Activated CD4-positive, alpha-beta memory T cell treated with anti-CD3 and anti-CD28 coated beads, Interleukin-2, amount 10 ng/mL, durations not matched to agents 7 days and 5 days (primary cell): ENCODE data around the gene CPAMD8. TPM values are rescaled to one million over a fixed set of nuclear protein-coding genes. Genes with fewer than 3 reads are reported as not detected.

ENCODE experiments used
- CTCF ChIA-PET: fragments of 350-600 bp; sonication (Branson Sonifier 250); formaldehyde crosslinking; loops from one replicate; lab custom pipeline; 2021; ENCODE audit warnings: antibody characterized with exemption, inconsistent platforms; lab: Charles Lee
- POLR2A ChIA-PET: fragments of 350-600 bp; sonication (Branson Sonifier 250); formaldehyde crosslinking; loops from one replicate; lab custom pipeline; 2021; ENCODE audit warnings: antibody characterized with exemption; lab: Charles Lee
- DNase-seq: peaks from one replicate; pipeline ENCODE4 v3.0.0-alpha.2; 2020
- H3K27ac Mint-ChIP-seq: one replicate; pipeline ENCODE4 v1.8.0; 2021; ENCODE audit warnings: mild to moderate bottlenecking, mixed read lengths
- H3K27me3 Mint-ChIP-seq: one replicate; pipeline ENCODE4 v1.8.0; 2021; ENCODE audit warnings: mixed read lengths
- H3K36me3 Mint-ChIP-seq: one replicate; pipeline ENCODE4 v1.8.0; 2021; ENCODE audit warnings: low read depth, mixed read lengths
- H3K4me1 Mint-ChIP-seq: one replicate; pipeline ENCODE4 v1.8.0; 2021; ENCODE audit warnings: mixed read lengths
- H3K4me3 Mint-ChIP-seq: one replicate; pipeline ENCODE4 v1.8.0; 2021; ENCODE audit warnings: mild to moderate bottlenecking, mixed read lengths
- H3K9me3 Mint-ChIP-seq: one replicate; pipeline ENCODE4 v1.8.0; 2021; ENCODE audit warnings: mixed read lengths
- total RNA-seq, 2 experiments: library from RNA; stranded (reverse); gene quantifications; one replicate each; pipeline ENCODE4 v1.2.3, GENCODE V29; 2021

CPAMD8 gene
- total RNA-seq, 2 experiments from 2014 or later: 1.2 to 1.4 TPM

DNA sequence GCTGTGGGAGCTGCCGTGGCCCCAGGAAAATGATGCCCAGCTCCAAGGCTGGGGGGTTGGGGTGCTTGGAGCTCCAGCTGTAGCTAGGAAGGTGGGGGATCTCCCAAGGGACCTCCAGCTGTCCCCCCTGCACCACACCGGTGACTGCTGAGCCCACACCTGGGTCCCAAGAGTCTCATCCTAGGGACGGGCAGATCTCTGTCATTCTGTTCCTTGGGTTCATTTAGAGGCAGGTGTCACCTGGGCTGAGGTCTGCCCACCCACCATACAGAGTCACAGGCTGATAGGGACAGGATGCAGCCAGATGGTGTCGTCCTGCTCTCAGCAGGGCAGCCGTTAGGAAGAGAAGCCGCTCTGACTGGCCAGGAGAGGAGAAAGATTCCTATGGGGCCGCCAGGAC is 132.5 kb downstream of the CPAMD8 start:
- ChIA-PET POLR2A (no interaction called here), CTCF (no interaction called here)
- no peaks in the 10 kb centered on the region for H3K9me3 Mint-ChIP-seq
- H3K36me3 Mint-ChIP-seq: no peaks in the 10 kb centered on the region
- H3K27ac Mint-ChIP-seq: no peak overlapping the region
- no peak overlapping the region for H3K4me3 Mint-ChIP-seq
- H3K27me3 Mint-ChIP-seq: peaks cover 22% of the 10 kb centered on the region
- no peak for DNase-seq
- H3K4me1 Mint-ChIP-seq: peaks cover 28% of the 10 kb centered on the region

DNA sequence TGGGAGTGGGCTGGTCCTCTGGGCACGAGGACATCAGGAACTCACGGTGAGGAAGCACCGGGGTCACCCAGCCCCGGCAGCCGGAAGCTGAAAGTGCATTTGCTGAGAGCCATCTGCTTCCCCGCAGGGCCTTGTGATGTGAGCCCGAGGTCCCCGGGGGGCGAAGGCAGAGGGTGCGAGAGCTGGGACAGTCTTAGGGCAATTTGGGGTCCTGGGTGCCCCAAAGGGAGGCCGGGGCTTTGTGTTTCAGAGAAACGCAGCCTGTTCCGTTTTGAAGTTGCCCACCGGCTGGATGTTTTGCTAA is 133.0 kb downstream of the CPAMD8 start:
- Mint-ChIP-seq H3K36me3 (no peaks in the 10 kb centered on the region), H3K27ac (no peak overlapping the region), H3K4me3 (no peak overlapping the region), H3K27me3 (peaks cover 19% of the 10 kb centered on the region), H3K9me3 (no peaks in the 10 kb centered on the region), H3K4me1 (peaks cover 29% of the 10 kb centered on the region)
- DNase-seq: no peak
- CTCF ChIA-PET: no interaction called here
- POLR2A ChIA-PET: no interaction called here

DNA sequence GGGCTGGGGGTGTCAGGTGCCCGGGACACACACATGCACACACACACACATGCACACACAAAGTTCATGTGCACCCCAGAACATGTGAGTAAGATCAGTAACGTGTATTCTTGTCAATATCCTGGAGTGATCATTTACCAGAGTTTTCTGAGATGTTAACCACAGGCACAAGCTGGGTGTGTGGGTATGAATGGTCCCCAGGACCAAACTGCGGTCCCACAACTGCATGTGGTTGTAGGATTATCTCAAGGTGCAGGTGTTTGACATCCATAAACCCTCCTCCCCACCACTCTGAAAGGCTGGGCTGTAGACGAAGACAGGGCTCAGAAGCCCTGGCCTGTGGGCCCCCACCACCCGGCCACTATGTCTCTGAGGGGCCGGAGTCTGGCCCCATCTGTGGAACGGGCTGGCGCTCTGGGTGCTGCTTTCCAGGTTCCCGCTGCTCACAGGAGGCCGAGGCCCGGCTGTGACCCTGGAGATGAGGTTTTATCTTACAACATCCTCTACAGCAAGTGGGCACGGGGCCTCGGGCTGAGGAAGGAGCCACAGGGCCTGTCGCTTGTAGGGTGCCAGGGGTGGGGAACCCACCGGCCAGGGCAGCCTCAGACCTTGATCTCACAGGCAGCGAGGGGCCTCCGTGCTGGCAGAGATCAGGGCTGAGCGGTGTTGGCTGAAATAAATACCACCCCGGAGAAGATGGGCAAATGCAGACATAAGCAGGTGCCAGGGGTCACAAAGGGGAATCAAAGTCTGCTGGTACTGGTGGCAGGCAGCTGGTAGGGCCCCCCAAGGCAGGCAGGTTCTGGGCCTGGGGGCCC is 133.5 kb downstream of the CPAMD8 start:
- Mint-ChIP-seq H3K4me3 (no peak overlapping the region), H3K36me3 (no peaks in the 10 kb centered on the region), H3K4me1 (peaks cover 27% of the 10 kb centered on the region), H3K9me3 (no peaks in the 10 kb centered on the region), H3K27ac (no peak overlapping the region), H3K27me3 (peaks cover 15% of the 10 kb centered on the region)
- CTCF ChIA-PET: no interaction called here
- DNase-seq: no peak
- POLR2A ChIA-PET: no interaction called here

DNA sequence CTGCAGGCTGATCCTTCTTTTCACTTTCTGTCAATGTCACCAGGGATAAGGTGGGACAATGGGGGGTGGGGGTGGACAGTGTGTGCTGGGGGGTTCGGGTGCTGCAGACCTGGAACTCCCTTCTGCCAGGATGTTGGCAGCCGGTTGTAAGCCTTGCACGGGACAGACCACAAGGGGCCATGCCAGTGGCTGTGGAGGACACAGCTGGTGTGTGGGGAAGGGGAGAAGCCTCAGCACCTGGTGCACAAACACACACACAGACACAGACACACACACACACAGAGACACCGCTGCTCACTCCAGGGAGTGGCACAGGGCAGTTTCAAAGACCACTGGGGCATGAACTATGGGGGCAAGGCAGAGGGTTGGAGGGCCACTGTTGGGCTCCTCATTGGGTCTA is 134.2 kb downstream of the CPAMD8 start:
- H3K36me3 Mint-ChIP-seq: no peaks in the 10 kb centered on the region
- ChIA-PET POLR2A (no interaction called here), CTCF (no interaction called here)
- H3K4me1 Mint-ChIP-seq: peaks cover 33% of the 10 kb centered on the region
- no peak overlapping the region for H3K4me3 Mint-ChIP-seq
- peaks cover 15% of the 10 kb centered on the region for H3K27me3 Mint-ChIP-seq
- no peaks in the 10 kb centered on the region for H3K9me3 Mint-ChIP-seq
- no peak overlapping the region for H3K27ac Mint-ChIP-seq
- DNase-seq: no peak

DNA sequence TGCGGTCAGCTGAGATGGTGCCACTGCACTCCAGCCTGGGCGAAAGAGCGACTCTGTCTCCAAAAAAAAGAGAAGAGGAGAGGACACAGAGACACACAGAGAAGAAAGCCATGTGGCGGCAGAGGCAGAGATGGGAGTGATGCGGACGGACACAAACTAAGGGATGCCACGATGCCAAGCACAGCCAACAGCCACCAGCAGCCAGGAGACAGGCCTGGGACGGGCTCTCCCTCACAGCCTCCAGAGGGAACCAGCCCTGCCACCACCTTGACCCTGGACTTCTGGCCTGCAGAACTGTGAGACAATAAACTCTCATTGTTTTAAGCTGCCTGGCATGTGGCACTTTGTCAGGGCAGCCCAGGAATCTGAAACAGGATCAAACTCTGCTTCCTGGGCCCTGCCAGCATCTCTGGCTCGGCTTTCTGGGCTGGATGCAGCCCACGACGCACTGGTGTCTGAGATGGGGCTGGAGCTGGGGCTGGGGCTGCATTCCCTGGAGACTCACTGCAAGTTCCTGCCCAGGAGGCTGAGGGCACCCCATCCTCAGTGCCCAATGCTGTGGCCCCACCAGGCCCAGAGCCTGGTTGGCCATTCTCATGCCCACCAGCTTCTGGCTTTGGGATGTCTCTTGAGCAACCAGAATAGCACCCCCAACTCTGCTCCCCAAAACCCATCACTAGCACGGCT is 134.8 kb downstream of the CPAMD8 start:
- Mint-ChIP-seq H3K4me1 (peaks cover 36% of the 10 kb centered on the region), H3K27ac (no peak overlapping the region), H3K27me3 (peaks cover 15% of the 10 kb centered on the region), H3K9me3 (no peaks in the 10 kb centered on the region), H3K36me3 (no peaks in the 10 kb centered on the region), H3K4me3 (no peak overlapping the region)
- ChIA-PET CTCF (no interaction called here), POLR2A (no interaction called here)
- no peak for DNase-seq

DNA sequence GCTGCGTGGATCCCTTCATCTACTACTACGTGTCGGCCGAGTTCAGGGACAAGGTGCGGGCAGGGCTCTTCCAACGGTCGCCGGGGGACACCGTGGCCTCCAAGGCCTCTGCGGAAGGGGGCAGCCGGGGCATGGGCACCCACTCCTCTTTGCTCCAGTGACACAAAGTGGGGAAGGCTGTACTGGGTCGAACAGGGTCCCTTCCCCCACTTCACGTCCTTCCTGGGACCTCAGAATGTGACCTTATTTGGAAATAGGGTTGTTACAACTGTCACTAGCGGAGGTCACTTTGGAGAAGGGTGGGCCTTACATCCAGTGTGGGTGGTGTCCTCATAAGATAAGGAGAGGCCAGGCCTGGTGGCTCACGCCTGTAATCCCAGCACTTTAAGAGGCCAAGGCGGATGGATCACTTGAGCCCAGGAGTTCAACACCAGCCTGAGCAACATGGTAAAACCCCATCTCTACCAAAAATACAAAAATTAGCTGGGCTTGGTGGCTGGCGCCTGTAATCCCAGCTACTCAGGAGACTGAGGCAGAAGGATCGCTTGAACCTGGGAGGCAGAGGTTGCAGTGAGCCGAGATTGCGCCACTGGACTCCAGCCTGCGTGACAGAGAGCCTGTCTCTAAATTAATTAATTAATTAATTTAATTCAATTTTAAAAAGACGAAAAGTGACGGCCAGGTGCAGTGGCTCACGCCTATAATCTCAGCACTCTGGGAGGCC is 136.0 kb downstream of the CPAMD8 start:
- POLR2A ChIA-PET: no interaction called here

DNA sequence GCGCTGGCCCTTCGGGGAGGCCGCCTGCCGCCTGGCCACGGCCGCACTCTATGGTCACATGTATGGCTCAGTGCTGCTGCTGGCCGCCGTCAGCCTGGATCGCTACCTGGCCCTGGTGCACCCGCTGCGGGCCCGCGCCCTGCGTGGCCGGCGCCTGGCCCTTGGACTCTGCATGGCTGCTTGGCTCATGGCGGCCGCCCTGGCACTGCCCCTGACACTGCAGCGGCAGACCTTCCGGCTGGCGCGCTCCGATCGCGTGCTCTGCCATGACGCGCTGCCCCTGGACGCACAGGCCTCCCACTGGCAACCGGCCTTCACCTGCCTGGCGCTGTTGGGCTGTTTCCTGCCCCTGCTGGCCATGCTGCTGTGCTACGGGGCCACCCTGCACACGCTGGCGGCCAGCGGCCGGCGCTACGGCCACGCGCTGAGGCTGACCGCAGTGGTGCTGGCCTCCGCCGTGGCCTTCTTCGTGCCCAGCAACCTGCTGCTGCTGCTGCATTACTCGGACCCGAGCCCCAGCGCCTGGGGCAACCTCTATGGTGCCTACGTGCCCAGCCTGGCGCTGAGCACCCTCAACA is 136.6 kb downstream of the CPAMD8 start:
- DNase-seq: no peak
- no peak overlapping the region for H3K4me3 Mint-ChIP-seq
- POLR2A ChIA-PET: no interaction called here
- no peaks in the 10 kb centered on the region for H3K36me3 Mint-ChIP-seq
- H3K27ac Mint-ChIP-seq: no peak overlapping the region
- peaks cover 5% of the 10 kb centered on the region for H3K27me3 Mint-ChIP-seq
- CTCF ChIA-PET: no interaction called here
- peaks cover 33% of the 10 kb centered on the region for H3K4me1 Mint-ChIP-seq
- H3K9me3 Mint-ChIP-seq: no peaks in the 10 kb centered on the region

More for the DNA sequence above, 136.0 kb downstream of the CPAMD8 start:
- Mint-ChIP-seq H3K4me1 (peaks cover 34% of the 10 kb centered on the region), H3K27ac (no peak overlapping the region), H3K27me3 (peaks cover 11% of the 10 kb centered on the region), H3K36me3 (no peaks in the 10 kb centered on the region), H3K9me3 (no peaks in the 10 kb centered on the region), H3K4me3 (no peak overlapping the region)
- CTCF ChIA-PET: no interaction called here
- no peak for DNase-seq

DNA sequence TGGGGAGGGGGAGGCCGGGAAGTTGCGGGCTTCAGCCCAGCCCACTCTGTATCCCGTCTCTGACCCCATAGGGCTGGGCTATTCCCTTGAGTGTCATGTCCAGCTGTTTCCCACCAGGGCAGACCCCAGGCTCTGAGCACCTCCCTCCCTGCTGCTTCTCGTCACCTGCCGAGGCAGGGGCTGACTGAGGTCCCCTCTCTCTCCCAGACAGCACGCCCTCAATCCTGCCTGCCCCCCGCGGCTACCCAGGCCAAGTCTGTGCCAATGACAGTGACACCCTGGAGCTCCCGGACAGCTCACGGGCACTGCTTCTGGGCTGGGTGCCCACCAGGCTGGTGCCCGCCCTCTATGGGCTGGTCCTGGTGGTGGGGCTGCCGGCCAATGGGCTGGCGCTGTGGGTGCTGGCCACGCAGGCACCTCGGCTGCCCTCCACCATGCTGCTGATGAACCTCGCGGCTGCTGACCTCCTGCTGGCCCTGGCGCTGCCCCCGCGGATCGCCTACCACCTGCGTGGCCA is 137.2 kb downstream of the CPAMD8 start:
- ChIA-PET POLR2A (no interaction called here), CTCF (interaction anchor here (1.4 kb wide), 1 partner anchor 10 kb away, joined by 4 read pairs; no protein-coding TSS in a partner anchor)
- no peak overlapping the region for H3K27ac Mint-ChIP-seq
- H3K36me3 Mint-ChIP-seq: no peaks in the 10 kb centered on the region
- no peak overlapping the region for H3K4me3 Mint-ChIP-seq
- H3K27me3 Mint-ChIP-seq: peaks cover 4% of the 10 kb centered on the region
- peaks cover 33% of the 10 kb centered on the region for H3K4me1 Mint-ChIP-seq
- DNase-seq: no peak
- H3K9me3 Mint-ChIP-seq: no peaks in the 10 kb centered on the region

DNA sequence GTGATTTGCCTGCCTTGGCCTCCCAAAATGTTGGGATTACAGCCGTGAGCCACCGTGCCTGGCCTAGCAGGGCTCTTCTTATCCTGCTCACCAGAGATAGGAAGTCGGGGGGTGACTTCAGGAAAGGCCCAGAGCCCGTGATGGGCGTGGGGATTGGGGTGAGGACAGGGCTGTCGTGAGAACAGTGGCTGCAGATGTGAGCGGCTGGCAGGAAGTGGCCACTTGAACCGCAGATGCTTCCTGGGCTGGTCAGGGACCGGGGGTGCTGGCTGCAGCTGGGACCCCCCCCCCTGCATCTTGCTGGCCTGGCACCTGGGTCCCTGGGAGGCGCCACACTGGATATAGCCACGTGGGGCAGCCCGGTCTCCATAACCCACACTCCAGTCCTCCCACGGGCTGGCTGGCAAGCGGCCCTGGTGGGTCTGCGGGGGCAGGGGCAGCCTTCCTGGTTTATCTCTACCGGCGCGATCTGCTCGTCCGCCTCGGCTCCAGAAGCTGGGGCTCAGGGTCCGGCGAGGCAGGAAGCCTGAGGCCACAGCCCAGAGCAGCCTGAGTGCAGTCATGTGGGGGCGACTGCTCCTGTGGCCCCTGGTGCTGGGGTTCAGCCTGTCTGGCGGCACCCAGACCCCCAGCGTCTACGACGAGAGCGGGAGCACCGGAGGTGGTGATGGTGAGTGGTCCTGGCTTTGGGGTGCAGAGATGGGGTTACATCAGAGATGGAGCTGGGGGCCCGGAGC is 137.8 kb downstream of the CPAMD8 start, which contains the start of gene F2RL3:
F2RL3 (plus strand) TSS at position 371 of the 737 bp plus-strand sequence; CDS start at position 562, 191 bp downstream.
- H3K4me3 Mint-ChIP-seq: no peak within 1 kb of the TSS
- H3K4me1 Mint-ChIP-seq: peaks cover 36% of the 10 kb centered on the region
- H3K27ac Mint-ChIP-seq: peak within 1 kb of the TSS; percentile 52
- CTCF ChIA-PET: interaction anchor here (1.4 kb wide), 1 partner anchor 11 kb away, joined by 4 read pairs; no protein-coding TSS in a partner anchor
- peaks cover under 1% of the 10 kb centered on the region for H3K36me3 Mint-ChIP-seq
- H3K27me3 Mint-ChIP-seq: peaks cover 3% of the 10 kb centered on the region
- POLR2A ChIA-PET: no interaction called here
- H3K9me3 Mint-ChIP-seq: no peaks in the 10 kb centered on the region
- DNase-seq: peak; percentile 44

DNA sequence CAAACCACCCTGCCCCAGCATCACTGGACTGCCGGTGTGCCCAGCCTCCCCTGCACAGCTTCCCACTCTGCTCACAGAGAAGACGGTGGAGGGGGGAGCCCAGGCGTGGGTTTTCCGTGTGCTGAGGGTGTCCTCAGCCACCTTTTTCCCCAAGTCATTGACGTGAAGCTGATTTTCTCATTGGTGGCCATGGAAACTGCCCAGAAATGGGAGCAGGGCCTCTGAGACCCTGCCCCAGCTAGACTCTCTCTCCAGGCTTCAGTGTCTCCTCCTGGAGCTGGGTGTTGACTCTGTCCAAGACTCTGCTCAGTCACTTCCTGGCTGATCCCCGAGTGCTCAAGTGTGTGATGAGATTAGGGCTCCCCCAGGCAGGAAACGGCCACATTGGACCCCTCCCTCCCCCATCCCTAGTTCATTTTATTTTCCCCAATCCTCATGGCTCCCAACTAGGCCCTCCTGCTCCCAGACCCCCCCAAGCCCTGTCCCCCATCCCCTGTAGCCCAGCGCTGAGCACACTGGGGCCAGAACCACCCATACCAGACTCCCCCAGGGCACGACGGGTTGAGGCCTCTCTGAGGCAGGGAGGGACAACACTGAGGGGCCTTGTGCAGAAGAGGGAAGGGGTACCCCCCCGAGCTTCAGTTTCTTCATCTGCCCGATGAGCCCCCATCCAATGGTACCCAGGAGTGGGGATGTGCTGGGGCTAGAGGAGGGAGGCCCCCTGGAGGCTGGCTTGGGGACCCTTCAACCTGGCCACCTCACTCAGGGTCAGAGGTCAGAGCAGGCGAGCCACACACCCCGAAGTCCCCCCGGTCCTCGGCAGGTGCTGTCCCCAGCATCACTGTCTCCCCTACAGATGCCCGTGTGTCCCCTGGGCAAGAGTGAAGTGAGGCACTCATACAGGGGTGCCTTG is 139.0 kb downstream of the CPAMD8 start:
- H3K4me3 Mint-ChIP-seq: no peak overlapping the region
- ChIA-PET POLR2A (no interaction called here), CTCF (interaction anchor here (0.6 to 1.4 kb wide), 2 partner anchors 12 to 370 kb away, joined by 3 to 4 read pairs; no protein-coding TSS in a partner anchor)
- peaks cover 2% of the 10 kb centered on the region for H3K27me3 Mint-ChIP-seq
- H3K36me3 Mint-ChIP-seq: peaks cover 6% of the 10 kb centered on the region
- peaks cover 4% of the 10 kb centered on the region for H3K9me3 Mint-ChIP-seq
- DNase-seq: no peak
- H3K4me1 Mint-ChIP-seq: peaks cover 35% of the 10 kb centered on the region
- H3K27ac Mint-ChIP-seq: no peak overlapping the region

DNA sequence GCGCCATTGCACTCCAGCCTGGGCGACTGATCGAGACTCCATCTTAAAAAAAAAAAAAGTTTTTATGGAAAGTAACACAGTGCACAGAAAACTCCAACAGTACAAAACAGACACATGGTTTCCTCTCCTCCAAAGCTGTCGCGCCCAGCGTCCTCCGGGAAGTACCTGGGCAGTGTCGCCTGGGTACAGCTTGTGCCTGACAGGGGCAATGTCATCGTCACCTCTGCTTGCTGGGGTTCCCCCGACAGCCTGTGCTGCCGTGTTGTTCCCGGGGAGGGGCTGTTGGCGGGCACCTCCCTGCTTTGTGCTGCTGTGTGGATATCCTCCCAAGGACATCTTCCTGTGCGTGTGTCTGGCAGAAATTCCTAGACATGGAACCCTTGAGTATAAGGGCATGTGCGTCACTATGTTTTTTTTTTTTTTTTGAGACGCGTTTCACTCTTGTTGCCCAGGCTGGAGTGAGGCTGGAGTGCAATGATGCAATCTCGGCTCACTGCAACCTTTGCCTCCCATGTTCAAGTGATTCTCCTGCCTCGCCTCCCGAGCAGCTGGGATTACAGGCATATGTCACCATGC is 140.2 kb downstream of the CPAMD8 start:
- Mint-ChIP-seq H3K4me1 (peaks cover 35% of the 10 kb centered on the region), H3K4me3 (no peak overlapping the region), H3K9me3 (peaks cover 13% of the 10 kb centered on the region), H3K27ac (no peak overlapping the region), H3K27me3 (peaks cover 2% of the 10 kb centered on the region), H3K36me3 (peaks cover 14% of the 10 kb centered on the region)
- DNase-seq: no peak
- ChIA-PET POLR2A (no interaction called here), CTCF (no interaction called here)
